ENCODE data around the gene LRP11.

GRCh38 chr6:149815788-149816187, 48.4 kb downstream of the LRP11 start:
- TF ChIP-seq PRDM15 (CRISPR knock-in tag; IDR thresholded peaks at IDR 0.05) (no peak), TAF1 (IDR thresholded peaks at IDR 0.05; ENCODE audit: borderline replicate concordance, low read depth, low read length) (no peak), BCL11A (IDR thresholded peaks at IDR 0.05; ENCODE audit: low read depth, low read length) (no peak)
